Panc1 (cell line): Measurements from ENCODE around the gene ODC1. TPM values are rescaled to one million over a fixed set of nuclear protein-coding genes. Genes with fewer than 3 reads are reported as not detected.
A peak's percentile ranks its signal among the peaks of the same experiment; 100 is the strongest.

ENCODE experiments used
- ATAC-seq: fragments of 200-7000 bp; cut with Tn5 transposase; 2 replicates; pipeline ENCODE4 v1.9.1; 2020; ENCODE audit warnings: mild to moderate bottlenecking, moderate library complexity
- BruUV-seq: library from RNA; stranded (reverse); fragments of 400-500 nt; replicated peaks from 2 replicates; lab custom pipeline; 2021; lab: Mats Ljungman, UMichigan
- CTCF ChIA-PET: fragments of 300-600 bp; sonication (Branson Sonifier 250); formaldehyde crosslinking; loops from one replicate; lab custom pipeline; 2022; ENCODE audit warnings: antibody characterized with exemption; lab: Charles Lee
- POLR2A ChIA-PET: fragments of 300-600 bp; sonication (Branson Sonifier 250); formaldehyde crosslinking; loops from one replicate; lab custom pipeline; 2022; ENCODE audit warnings: antibody characterized with exemption; lab: Charles Lee
- DNase-seq: peaks from one replicate; pipeline ENCODE4 v3.0.0-alpha.2; 2010; ENCODE audit warnings: low read depth, low spot score
- H3K27ac ChIP-seq: 2 replicates; pipeline ENCODE4 v1.5.1; 2011; ENCODE audit warnings: mild to moderate bottlenecking, low read length, inconsistent platforms
- H3K27me3 ChIP-seq: fragments of 200-500 bp; sonication (Bioruptor generic); 2 replicates; pipeline ENCODE4 v1.6.0; 2014; ENCODE audit warnings: low read length, inconsistent platforms; ENCODE audit not compliant: control insufficient read depth, insufficient read depth
- H3K36me3 ChIP-seq: fragments of 200-500 bp; sonication (Bioruptor generic); 2 replicates; pipeline ENCODE4 v1.5.1; 2014; ENCODE audit warnings: inconsistent platforms, mild to moderate bottlenecking, low read length, moderate library complexity; ENCODE audit not compliant: control insufficient read depth, insufficient read depth
- H3K4me1 ChIP-seq: 2 replicates; pipeline ENCODE4 v1.5.1; 2011; ENCODE audit warnings: inconsistent platforms, mild to moderate bottlenecking, low read length, moderate library complexity; ENCODE audit not compliant: control insufficient read depth, insufficient read depth
- H3K4me3 ChIP-seq, 2 experiments: 2 replicates each; pipeline ENCODE4 v1.5.1; 2011 to 2012; ENCODE audit warnings: low read depth in 2 of 2, low read length in 2 of 2, mild to moderate bottlenecking in 2 of 2, inconsistent platforms in 1 of 2, moderate library complexity in 1 of 2
- H3K9me3 ChIP-seq: fragments of 200-500 bp; sonication (Bioruptor generic); 2 replicates; pipeline ENCODE4 v1.5.1; 2014; ENCODE audit warnings: low read depth, mild to moderate bottlenecking, inconsistent platforms, low read length, moderate library complexity; ENCODE audit not compliant: control insufficient read depth, insufficient read depth
- CTCF ChIP-seq: fragments of 450-650 bp; IDR thresholded peaks from 2 replicates; pipeline ENCODE4 v1.5.1; 2017; ENCODE audit warnings: mild to moderate bottlenecking
- POLR2AphosphoS5 ChIP-seq: IDR thresholded peaks from 2 replicates; pipeline ENCODE4 v1.6.1; 2012; ENCODE audit warnings: mild to moderate bottlenecking, low read depth, low read length, moderate library complexity
- REST ChIP-seq, 2 experiments: IDR thresholded peaks; 2 replicates each; pipeline ENCODE4 v1.6.1; 2011 to 2012; ENCODE audit warnings: low read depth in 2 of 2, control low read depth in 1 of 2, low read length in 1 of 2, mild to moderate bottlenecking in 1 of 2, moderate library complexity in 1 of 2; ENCODE audit not compliant: insufficient read depth in 1 of 2
- SIN3A ChIP-seq: IDR thresholded peaks from 2 replicates; pipeline ENCODE4 v1.6.1; 2012; ENCODE audit warnings: low read depth, mild to moderate bottlenecking, low read length, moderate library complexity, borderline replicate concordance; ENCODE audit not compliant: insufficient read depth
- TCF7L2 ChIP-seq: IDR thresholded peaks from 2 replicates; pipeline ENCODE4 v1.6.1; 2011; ENCODE audit warnings: mild to moderate bottlenecking, low read depth, low read length, inconsistent platforms
- in situ Hi-C: cut with HindIII; loops from 2 replicates; pipeline ENCODE4 v1.10.0; 2016; ENCODE audit warnings: low sequenced_read_pairs, low pct_unique_long_range_greater_than_20kb
- intact Hi-C: fragments of 100-400 bp; cut with micrococcal nuclease; formaldehyde crosslinking; loops from one replicate; pipeline ENCODE4 v1.10.0; 2022; ENCODE audit not compliant: unreplicated experiment
- total RNA-seq: library from RNA; stranded (reverse); gene quantifications from one replicate; pipeline ENCODE4 v1.2.1, GENCODE V29; 2021; ENCODE audit not compliant: unreplicated experiment

Gene ODC1
- total RNA-seq, 1 experiment from 2014 or later = 159 TPM

GRCh38 chr2:10413991-10414451 is 34.1 kb downstream of the ODC1 start:
- ATAC-seq (0 out of 2 replicates have a peak, but pooled peaks have one; percentile 23), DNase-seq (no peak)
- intact Hi-C loops = no loop called here
- Histone ChIP-seq H3K36me3 (no peaks in the 10 kb centered on the region; the same call in 1 of the 2 replicates), H3K27ac (peak overlapping the region; percentile 83), H3K4me3 (no peak overlapping the region), H3K9me3 (no peaks in the 10 kb centered on the region), H3K4me1 (peaks cover 71% of the 10 kb centered on the region), H3K27me3 (no peaks in the 10 kb centered on the region)
- no TSS peak for BruUV-seq
- in situ Hi-C loops = no loop called here
- TF ChIP-seq TCF7L2 (no peak), REST (IDR thresholded peaks at IDR 0.05; ENCODE audit: insufficient read depth in 1 of 2, low read depth in 2 of 2, low read length in 1 of 2) (no peak), CTCF (no peak), SIN3A (no peak), POLR2AphosphoS5 (no peak)
- POLR2A ChIA-PET = no interaction called here
- CTCF ChIA-PET = interaction anchor here (1.1 kb wide), 1 partner anchor 21 kb away, joined by 3 read pairs; no protein-coding TSS in a partner anchor

GRCh38 chr2:10413503-10413902 is 34.6 kb downstream of the ODC1 start:
- Histone ChIP-seq H3K36me3 (no peaks in the 10 kb centered on the region; the same call in 1 of the 2 replicates), H3K4me1 (peaks cover 71% of the 10 kb centered on the region), H3K27me3 (no peaks in the 10 kb centered on the region), H3K27ac (peak overlapping the region; percentile 83), H3K9me3 (no peaks in the 10 kb centered on the region), H3K4me3 (no peak overlapping the region)
- ChIA-PET POLR2A (no interaction called here), CTCF (interaction anchor here (1.1 kb wide), 1 partner anchor 22 kb away, joined by 3 read pairs; no protein-coding TSS in a partner anchor)
- DNase-seq = no peak
- no peak for ATAC-seq
- TF ChIP-seq CTCF (no peak), TCF7L2 (no peak), REST (IDR thresholded peaks at IDR 0.05; ENCODE audit: insufficient read depth in 1 of 2, low read depth in 2 of 2, low read length in 1 of 2) (no peak), SIN3A (no peak), POLR2AphosphoS5 (no peak)
- in situ Hi-C loops (no loop called here), intact Hi-C loops (no loop called here)
- no TSS peak for BruUV-seq
